GDM1 (cell line): ENCODE measurements around the gene PIGR.
"Not testable (repeated sequence)": the region's sequence is repeated elsewhere in the genome, so short reads cannot be mapped to it uniquely, and the experiment has no call there.

Experiments used
- DNase-seq: peaks from one replicate; lab custom pipeline; 2025; lab: John Stamatoyannopoulos, UW

Gene PIGR

GRCh38 chr1:206932177-206932576, 14.1 kb downstream of the PIGR start:
- no peak for DNase-seq

- DNase-seq: no peak
These were observed 14.6 kb downstream of the PIGR start for GRCh38 chr1:206931709-206932108.

DNA sequence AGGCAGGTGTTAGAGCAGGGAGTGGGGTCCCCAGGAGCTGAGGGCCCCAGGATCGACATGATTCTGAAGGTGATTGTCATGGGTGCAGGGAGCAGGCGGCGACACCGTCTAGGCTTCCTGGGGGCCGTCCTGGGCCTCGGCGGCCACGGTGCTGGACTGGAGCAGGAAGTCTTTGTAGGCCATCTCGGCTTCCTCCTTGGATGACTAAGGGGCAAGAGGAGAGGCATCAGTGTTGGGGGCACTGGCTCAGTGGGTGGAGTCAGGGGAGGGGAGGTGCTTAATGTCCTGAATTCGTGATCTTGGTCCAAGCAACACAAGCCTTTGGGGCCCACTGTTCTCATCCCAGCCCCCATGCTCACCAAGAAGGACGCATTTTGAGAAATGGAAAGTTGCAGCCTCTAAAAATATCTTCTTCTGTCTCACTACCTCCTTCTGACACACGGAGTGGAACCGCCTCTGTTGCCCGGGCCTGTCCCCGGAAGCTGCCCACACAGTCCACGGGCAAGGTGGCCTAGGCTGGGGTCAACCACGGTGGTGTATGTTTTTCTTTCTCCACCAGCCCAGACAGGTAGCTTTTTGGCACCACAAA, 16.0 kb downstream of the PIGR start:
- no peak for DNase-seq

DNA sequence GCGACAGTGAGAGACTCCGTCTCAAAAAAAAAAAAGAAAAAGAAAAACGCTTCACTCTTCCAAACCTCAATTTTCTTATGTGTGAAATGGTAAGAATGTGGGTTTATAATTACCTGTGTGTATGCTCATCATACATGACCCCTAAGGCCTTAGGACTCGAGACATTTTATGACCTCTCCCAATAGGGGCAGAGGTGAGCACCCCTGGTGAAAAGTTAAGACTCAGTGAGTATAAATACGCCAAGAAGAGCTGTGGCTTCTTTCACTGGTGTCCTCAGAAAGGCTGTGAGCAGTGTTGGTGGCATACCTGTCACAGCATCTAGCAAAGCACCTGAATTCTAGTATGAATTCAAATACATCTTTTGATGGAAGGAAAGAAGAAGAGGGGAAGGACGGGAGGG, 16.7 kb downstream of the PIGR start:
- no peak for DNase-seq

DNA sequence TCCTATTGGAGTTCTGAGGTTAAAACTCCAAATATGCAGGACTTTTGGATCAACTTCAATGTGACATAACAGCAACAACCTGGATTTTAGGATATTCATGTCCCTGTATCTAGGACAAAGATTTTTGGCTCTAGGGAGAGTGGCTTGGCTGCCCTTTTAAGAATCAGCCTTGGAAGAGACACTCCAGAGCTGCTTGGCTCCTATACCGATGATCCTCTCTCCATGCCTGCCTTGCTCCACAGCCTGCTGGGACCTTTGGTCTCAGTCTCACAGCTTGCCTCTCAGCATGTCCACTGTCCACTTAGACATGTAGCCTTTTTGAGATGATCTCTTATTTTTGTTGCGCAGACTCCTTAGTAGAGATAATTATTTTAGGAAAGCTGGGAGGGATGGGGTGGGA, 20.0 kb downstream of the PIGR start:
- no peak for DNase-seq

DNA sequence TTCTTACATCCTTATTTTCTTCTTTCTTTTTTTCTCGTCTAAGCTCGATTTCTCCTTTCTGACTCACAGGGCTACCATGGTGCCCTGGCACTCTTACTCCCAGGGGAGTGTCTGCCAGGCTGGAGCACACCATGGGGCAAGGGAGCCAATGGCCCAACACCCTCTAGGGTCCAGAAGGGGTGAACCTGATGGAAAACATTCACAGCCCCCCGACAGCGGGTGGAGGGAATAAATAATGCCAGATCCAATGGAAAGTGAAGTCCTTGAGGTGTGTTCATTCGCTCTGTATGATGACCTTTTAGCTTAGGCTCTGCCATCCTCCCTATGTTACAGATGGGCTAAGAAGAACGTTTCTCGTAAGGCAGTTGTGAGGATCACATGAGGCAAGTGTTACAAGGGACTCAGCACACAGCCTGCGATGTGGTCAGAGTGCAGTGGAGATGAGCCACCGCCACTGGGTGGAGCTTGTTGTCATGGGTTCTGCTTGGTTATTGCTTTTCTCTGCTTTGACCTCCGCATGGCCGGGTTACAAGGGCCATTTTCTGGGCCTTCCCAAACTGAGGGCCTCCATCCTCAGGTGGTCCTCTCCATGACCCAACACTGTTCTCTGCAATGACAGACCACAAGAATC, 21.0 kb downstream of the PIGR start:
- no peak for DNase-seq

DNA sequence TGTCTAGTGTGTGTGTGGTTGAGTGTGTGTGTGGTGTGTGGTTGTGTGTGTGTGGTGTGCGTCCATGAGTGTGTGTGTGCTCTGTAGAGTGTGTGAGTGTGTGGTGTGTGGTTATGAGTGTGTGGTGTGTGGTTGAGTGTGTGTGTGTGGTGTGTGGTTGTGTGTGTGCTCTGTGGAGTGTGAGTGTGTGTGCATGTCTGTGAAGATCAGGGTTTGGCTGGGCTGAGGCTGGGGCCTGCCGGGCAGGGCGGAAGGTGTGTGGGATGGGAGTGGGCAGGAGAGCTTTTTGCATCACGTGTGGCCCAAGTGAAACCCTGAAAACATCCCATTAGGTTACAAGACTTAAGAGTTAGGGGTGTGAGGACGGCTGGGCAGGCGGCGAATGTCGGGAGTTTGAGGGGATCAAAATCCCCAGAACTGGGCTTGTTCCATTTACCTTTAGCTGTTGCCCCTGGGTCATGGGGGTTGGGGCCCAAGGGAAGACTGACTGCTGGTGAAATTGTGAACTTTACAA, 21.6 kb downstream of the PIGR start:
- DNase-seq: no peak

DNA sequence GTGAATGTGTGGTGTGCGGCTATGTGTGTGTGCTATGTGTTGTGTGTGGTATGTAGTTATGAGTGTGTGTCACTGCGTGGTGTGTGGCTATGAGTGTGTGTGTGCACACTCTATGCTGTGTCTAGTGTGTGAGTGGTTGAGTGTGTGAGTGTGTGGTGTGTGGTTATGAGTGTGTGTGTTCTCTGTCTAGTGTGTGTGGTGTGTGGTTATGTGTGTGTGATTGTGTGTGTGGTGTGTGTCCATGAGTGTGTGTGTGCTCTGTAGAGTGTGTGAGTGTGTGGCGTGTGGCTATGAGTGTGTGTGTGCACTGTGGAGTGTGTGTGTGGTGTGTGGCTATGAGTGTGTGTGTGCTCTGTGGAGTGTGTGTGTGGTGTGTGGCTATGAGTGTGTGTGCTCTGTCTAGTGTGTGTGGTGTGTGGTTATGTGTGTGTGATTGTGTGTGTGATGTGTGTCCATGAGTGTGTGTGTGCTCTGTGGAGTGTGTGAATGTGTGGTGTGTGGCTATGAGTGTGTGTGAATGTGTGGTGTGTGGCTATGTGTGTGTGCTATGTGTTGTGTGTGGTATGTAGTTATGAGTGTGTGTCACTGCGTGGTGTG, 22.2 kb downstream of the PIGR start:
- not testable (repeated sequence) for DNase-seq

DNA sequence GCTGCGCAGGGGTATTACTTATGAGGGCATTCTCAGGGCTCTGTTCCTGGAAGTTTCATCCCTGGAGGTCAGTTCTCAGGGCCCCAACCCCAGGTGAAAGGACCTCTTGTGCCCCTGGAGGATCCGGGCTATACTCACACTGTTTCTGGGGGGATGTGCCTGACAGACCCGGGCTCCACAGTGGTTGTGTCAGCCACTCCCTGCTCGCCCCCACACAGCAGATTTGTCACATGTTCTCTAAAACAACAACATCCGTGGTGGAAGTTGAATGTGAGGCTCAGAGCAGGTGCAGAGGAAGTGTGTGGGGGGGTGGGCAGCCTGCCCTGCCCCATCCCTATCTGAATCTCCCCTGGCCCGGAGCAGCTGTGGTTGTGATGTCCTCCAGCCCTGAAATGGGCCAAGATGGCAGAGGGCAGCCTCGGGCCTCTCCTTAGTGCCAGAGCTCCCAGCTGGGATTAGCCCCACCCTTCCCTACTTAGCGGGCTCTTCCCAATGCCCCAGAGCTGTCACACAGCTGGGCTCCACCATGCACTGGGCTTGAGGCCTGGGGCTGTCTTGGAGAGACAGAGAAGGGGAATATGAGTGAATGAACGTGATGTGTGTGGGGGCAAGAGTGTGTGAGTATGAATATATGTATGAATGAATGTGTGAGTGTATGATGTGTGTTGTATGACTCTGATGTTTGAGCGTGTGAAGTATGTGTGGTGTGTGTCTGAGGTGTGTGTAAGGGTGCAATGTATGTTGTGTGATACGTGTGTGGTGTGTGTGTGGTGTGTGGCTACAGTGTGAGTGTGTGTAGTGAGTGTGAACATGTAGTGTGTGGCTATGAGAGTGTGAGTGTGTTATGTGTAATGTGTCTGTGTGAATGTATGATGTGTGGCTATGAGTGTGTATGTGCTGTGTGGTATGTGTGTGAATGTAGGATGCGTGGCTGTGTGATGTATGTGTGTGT, 23.0 kb downstream of the PIGR start:
- peak; percentile 26 for DNase-seq

DNA sequence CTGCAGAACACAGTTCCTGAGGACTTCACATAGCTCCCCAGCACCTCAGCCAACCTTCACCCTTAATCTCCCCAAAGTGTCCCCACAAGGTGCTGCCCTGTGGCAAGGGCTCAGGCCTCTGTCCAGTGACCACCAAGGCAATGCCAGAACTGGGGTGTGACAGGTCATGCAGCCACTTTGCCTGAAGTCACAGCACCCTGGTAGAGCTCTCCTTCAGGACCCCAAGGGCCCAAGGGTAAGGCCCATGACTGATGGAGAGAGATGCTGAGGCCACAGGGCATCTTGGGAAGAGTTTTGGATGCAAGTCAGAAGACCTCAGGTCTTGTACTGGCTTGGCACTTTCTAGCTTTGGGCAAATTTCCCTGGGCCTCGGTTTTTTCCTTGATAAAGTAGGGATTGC, 23.7 kb downstream of the PIGR start:
- no peak for DNase-seq

DNA sequence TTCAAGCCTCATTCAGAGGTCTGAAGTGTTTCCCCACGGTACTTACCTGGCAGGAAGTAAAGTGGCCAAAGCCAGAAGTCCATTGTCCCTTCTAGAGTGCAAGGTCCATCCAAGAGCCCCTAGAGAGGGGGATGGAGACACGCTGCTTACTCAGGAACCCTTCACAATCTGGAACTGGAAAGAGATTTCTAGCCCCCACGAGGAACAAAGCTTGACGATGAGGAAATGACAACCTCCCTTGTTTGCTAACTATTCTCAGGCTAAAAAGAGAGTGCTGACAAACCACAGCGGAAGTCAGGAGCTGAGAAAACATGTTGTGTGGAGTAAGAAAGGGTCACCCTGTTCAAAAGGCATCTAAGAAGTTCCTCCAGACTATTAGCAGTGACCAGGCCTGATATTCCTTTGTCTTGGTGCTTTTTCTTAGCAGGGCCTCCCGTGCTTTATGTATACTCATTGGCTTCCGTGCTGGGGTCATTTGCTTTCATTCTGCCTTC, 24.4 kb downstream of the PIGR start, which contains the start of gene FCMR:
Gene FCMR, minus strand, starts transcription at position 170 of the 494 bp plus-strand sequence. Its CDS starts 87 bp downstream, at position 83.
- DNase-seq: peak; percentile 42

DNA sequence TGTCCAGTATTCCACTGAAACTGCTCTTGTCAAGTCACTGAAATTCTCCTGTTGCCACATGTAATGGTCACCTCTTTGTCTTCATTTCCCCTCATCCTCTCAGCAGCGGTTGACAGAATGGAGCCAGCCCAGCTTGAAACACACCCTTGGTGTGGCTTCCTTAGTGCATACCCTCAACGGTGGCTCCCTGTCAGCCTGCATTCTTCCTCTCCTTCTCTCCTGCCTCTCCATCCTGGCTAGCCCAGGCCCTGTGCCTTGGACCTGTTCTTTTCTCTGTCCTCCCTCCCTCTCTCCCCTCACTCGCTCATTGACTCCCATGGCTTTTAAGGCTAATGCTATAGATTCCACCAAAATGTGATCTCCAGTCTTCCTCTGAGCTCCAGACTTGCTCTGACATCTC, 28.2 kb downstream of the PIGR start:
- no peak for DNase-seq

GRCh38 chr1:206916000-206916709, 30.1 kb downstream of the PIGR start:
- DNase-seq: no peak

DNA sequence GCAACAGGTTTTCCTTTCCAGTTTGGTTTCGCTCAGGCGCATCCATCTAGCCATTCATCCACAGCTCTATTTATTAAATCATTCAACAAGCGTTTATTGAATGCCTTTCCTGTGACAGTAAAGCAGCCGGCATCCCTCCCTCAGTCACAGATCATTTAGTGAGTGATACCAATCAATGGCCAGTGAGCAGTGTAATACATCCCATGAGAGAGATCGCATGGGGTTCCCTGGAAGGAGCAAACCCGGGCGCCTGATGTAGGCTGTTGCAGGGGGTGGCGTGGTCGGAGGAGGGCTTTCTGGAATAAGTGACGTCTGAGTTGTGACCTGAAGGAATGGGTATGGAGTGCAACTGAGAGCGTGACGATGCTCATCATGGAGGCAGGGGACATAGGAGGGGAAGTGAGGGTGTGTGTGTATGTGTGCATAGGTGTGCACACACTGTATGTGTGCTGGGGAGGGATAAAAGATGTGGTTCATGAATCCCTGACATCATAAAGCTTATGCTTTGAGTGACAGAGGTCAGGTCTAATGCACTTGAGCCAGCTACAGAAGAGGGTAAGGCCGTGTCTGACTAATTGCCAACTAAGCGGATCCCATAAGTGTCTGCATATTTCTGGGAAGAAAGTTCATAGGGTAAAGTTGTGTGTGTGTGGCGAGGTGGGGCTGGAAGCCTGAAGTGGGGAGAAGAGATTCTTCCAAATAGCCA, 31.1 kb downstream of the PIGR start:
- DNase-seq: no peak

- no peak for DNase-seq
These were observed 32.3 kb downstream of the PIGR start for GRCh38 chr1:206913766-206914537.

- DNase-seq: peak; percentile 62
These were observed 33.7 kb downstream of the PIGR start for GRCh38 chr1:206912445-206913095.

DNA sequence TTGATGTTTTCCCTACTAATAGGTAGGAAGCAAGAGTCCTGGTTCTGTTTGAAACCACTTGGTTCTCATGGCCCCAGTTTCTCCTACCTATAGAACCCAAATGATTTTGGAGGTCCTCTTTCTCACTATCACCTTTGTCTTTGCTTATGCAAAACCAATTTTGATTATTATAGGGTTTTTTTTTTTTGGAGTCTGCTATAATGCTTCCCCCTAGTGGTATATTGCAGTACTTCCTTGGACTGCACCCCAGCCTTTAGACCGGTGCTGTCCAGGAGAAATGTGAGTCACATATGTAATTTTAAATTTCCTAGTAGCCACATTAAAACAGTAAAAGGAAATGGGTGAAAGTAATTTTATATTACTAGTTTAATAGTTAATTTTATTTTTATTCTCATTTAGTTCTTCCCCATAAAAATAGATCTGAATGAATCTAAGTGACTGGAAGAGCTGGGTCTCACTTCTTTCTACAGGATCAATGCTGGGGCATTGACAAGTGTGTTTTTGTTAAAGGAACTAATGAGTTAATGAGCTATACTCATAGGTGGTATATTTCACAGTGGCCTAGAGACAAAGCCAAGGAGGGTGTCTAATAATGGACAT, 35.1 kb downstream of the PIGR start:
- DNase-seq: no peak

GRCh38 chr1:206909883-206910318, 36.4 kb downstream of the PIGR start:
- DNase-seq: no peak
